ENCODE results near the gene CCDC134.
"Not testable (repeated sequence)": the region's sequence is repeated elsewhere in the genome, so short reads cannot be mapped to it uniquely, and the experiment has no call there.

CCDC134 gene

GRCh38 chr22:41846268-41846987 is 45.9 kb downstream of the CCDC134 start:
- H3K4me3 Mint-ChIP-seq, result no peak overlapping the region
- H3K36me3 Mint-ChIP-seq (ENCODE audit: insufficient read depth), result no peaks in the 10 kb centered on the region
- ATAC-seq (replicated peaks), result no peak
- no peaks in the 10 kb centered on the region for H3K27me3 Mint-ChIP-seq
- H3K4me1 Mint-ChIP-seq (ENCODE audit: low read depth in 2 of 2), result peaks cover 29 to 37% of the 10 kb centered on the region in 2 donors
- no peaks in the 10 kb centered on the region for H3K9me3 Mint-ChIP-seq
- H3K27ac Mint-ChIP-seq, result peak overlapping the region; percentile 8 to 9
- no peak for DNase-seq

- no peak overlapping the region for H3K27ac Mint-ChIP-seq
- peaks cover 3% of the 10 kb centered on the region for H3K36me3 Mint-ChIP-seq (ENCODE audit: insufficient read depth)
- peaks cover 28 to 35% of the 10 kb centered on the region in 2 donors for H3K4me1 Mint-ChIP-seq (ENCODE audit: low read depth in 2 of 2)
- no peaks in the 10 kb centered on the region for H3K9me3 Mint-ChIP-seq
- DNase-seq, result no peak
- ATAC-seq (replicated peaks), result no peak
- no peak overlapping the region for H3K4me3 Mint-ChIP-seq
- no peaks in the 10 kb centered on the region for H3K27me3 Mint-ChIP-seq
Measured at GRCh38 chr22:41847300-41847699, 46.8 kb downstream of the CCDC134 start.

GRCh38 chr22:41848468-41848867 is 48.0 kb downstream of the CCDC134 start:
- peaks cover 31 to 36% of the 10 kb centered on the region in 2 donors for H3K4me1 Mint-ChIP-seq (ENCODE audit: low read depth in 2 of 2)
- H3K4me3 Mint-ChIP-seq, result no peak overlapping the region
- H3K27ac Mint-ChIP-seq, result peak overlapping the region; percentile 68 to 82
- no peaks in the 10 kb centered on the region for H3K27me3 Mint-ChIP-seq
- H3K9me3 Mint-ChIP-seq, result no peaks in the 10 kb centered on the region
- DNase-seq (no peak), ATAC-seq (replicated peaks) (peak; percentile 66)
- peaks cover 3% of the 10 kb centered on the region for H3K36me3 Mint-ChIP-seq (ENCODE audit: insufficient read depth)

- H3K4me3 Mint-ChIP-seq, result peak overlapping the region in 1 of 2 donors; percentile 26
- H3K27me3 Mint-ChIP-seq, result no peaks in the 10 kb centered on the region
- H3K9me3 Mint-ChIP-seq, result no peaks in the 10 kb centered on the region
- peaks cover 18% of the 10 kb centered on the region for H3K36me3 Mint-ChIP-seq (ENCODE audit: insufficient read depth)
- ATAC-seq (replicated peaks) (no peak), DNase-seq (no peak)
- peaks cover 34 to 43% of the 10 kb centered on the region in 2 donors for H3K4me1 Mint-ChIP-seq (ENCODE audit: low read depth in 2 of 2)
- H3K27ac Mint-ChIP-seq, result peak overlapping the region; percentile 62 to 89
Measured at GRCh38 chr22:41856469-41856868, 56.0 kb downstream of the CCDC134 start.

- H3K27ac Mint-ChIP-seq, result peak overlapping the region; percentile 62 to 89
- H3K9me3 Mint-ChIP-seq, result no peaks in the 10 kb centered on the region
- ATAC-seq (replicated peaks), result peak; percentile 79
- H3K4me3 Mint-ChIP-seq, result peak overlapping the region; percentile 3 to 26
- DNase-seq, result peak; percentile 70 to 75 (median 72)
- H3K27me3 Mint-ChIP-seq, result no peaks in the 10 kb centered on the region
- H3K4me1 Mint-ChIP-seq (ENCODE audit: low read depth in 2 of 2), result peaks cover 38 to 47% of the 10 kb centered on the region in 2 donors
- peaks cover 15% of the 10 kb centered on the region for H3K36me3 Mint-ChIP-seq (ENCODE audit: insufficient read depth)
Measured at GRCh38 chr22:41857155-41857859, 56.8 kb downstream of the CCDC134 start.

GRCh38 chr22:41857860-41858199 is 57.4 kb downstream of the CCDC134 start:
- H3K4me3 Mint-ChIP-seq, result peak overlapping the region; percentile 3 to 21
- H3K9me3 Mint-ChIP-seq, result no peaks in the 10 kb centered on the region
- ATAC-seq (replicated peaks) (no peak), DNase-seq (no peak)
- H3K36me3 Mint-ChIP-seq (ENCODE audit: insufficient read depth), result peaks cover 15% of the 10 kb centered on the region
- H3K27me3 Mint-ChIP-seq, result no peaks in the 10 kb centered on the region
- peak overlapping the region; percentile 62 to 89 for H3K27ac Mint-ChIP-seq
- H3K4me1 Mint-ChIP-seq (ENCODE audit: low read depth in 2 of 2), result peaks cover 42 to 52% of the 10 kb centered on the region in 2 donors

GRCh38 chr22:41862160-41862529 is 61.7 kb downstream of the CCDC134 start:
- peaks cover 29% of the 10 kb centered on the region for H3K36me3 Mint-ChIP-seq (ENCODE audit: insufficient read depth)
- H3K4me3 Mint-ChIP-seq, result peak overlapping the region; percentile 59 to 60
- H3K4me1 Mint-ChIP-seq (ENCODE audit: low read depth in 2 of 2), result peaks cover 42 to 54% of the 10 kb centered on the region in 2 donors
- H3K27ac Mint-ChIP-seq, result peak overlapping the region; percentile 90 to 93
- no peaks in the 10 kb centered on the region for H3K9me3 Mint-ChIP-seq
- ATAC-seq (replicated peaks), result peak; percentile 46
- no peaks in the 10 kb centered on the region for H3K27me3 Mint-ChIP-seq
- peak in 1 of 3 experiments; percentile 9 for DNase-seq

- Mint-ChIP-seq H3K27ac (peak overlapping the region; percentile 90 to 93), H3K9me3 (no peaks in the 10 kb centered on the region), H3K4me1 (ENCODE audit: low read depth in 2 of 2) (peaks cover 37 to 50% of the 10 kb centered on the region in 2 donors), H3K36me3 (ENCODE audit: insufficient read depth) (peaks cover 34% of the 10 kb centered on the region), H3K4me3 (peak overlapping the region; percentile 59 to 60), H3K27me3 (no peaks in the 10 kb centered on the region)
- ATAC-seq (replicated peaks) (peak; percentile 43), DNase-seq (no peak)
Measured at GRCh38 chr22:41862530-41863266, 62.2 kb downstream of the CCDC134 start.

GRCh38 chr22:41863472-41863871 is 63.0 kb downstream of the CCDC134 start:
- H3K9me3 Mint-ChIP-seq, result no peaks in the 10 kb centered on the region
- H3K27ac Mint-ChIP-seq, result peak overlapping the region; percentile 90 to 93
- no peaks in the 10 kb centered on the region for H3K27me3 Mint-ChIP-seq

GRCh38 chr22:41868556-41868955 is 68.1 kb downstream of the CCDC134 start:
- H3K36me3 Mint-ChIP-seq (ENCODE audit: insufficient read depth), result peaks cover 64% of the 10 kb centered on the region
- DNase-seq (no peak), ATAC-seq (replicated peaks) (no peak)
- H3K9me3 Mint-ChIP-seq, result no peaks in the 10 kb centered on the region
- H3K4me1 Mint-ChIP-seq (ENCODE audit: low read depth in 2 of 2), result peaks cover 9 to 16% of the 10 kb centered on the region in 2 donors
- H3K27ac Mint-ChIP-seq, result no peak overlapping the region
- no peak overlapping the region for H3K4me3 Mint-ChIP-seq
- H3K27me3 Mint-ChIP-seq, result no peaks in the 10 kb centered on the region

More at GRCh38 chr22:41863472-41863871, 63.0 kb downstream of the CCDC134 start:
- Mint-ChIP-seq H3K4me1 (ENCODE audit: low read depth in 2 of 2) (peaks cover 32 to 43% of the 10 kb centered on the region in 2 donors), H3K36me3 (ENCODE audit: insufficient read depth) (peaks cover 37% of the 10 kb centered on the region), H3K4me3 (peak overlapping the region; percentile 59 to 60)
- ATAC-seq (replicated peaks) (no peak), DNase-seq (no peak)

GRCh38 chr22:41870081-41870480 is 69.6 kb downstream of the CCDC134 start:
- not testable (repeated sequence) for H3K4me3 Mint-ChIP-seq; H3K9me3 Mint-ChIP-seq; ATAC-seq (replicated peaks); H3K27me3 Mint-ChIP-seq; DNase-seq
- peaks cover 9 to 17% of the 10 kb centered on the region in 2 donors for H3K4me1 Mint-ChIP-seq (ENCODE audit: low read depth in 2 of 2)
- peaks cover 68% of the 10 kb centered on the region for H3K36me3 Mint-ChIP-seq (ENCODE audit: insufficient read depth)
- H3K27ac Mint-ChIP-seq, result peak overlapping the region in 1 of 2 donors; percentile 23

GRCh38 chr22:41870786-41871185 is 70.3 kb downstream of the CCDC134 start:
- H3K27me3 Mint-ChIP-seq, result no peaks in the 10 kb centered on the region
- DNase-seq (no peak), ATAC-seq (replicated peaks) (no peak)
- peaks cover 7 to 17% of the 10 kb centered on the region in 2 donors for H3K4me1 Mint-ChIP-seq (ENCODE audit: low read depth in 2 of 2)
- H3K4me3 Mint-ChIP-seq, result no peak overlapping the region
- H3K36me3 Mint-ChIP-seq (ENCODE audit: insufficient read depth), result peaks cover 72% of the 10 kb centered on the region
- H3K27ac Mint-ChIP-seq, result no peak overlapping the region
- H3K9me3 Mint-ChIP-seq, result no peaks in the 10 kb centered on the region

GRCh38 chr22:41873391-41873790 is 72.9 kb downstream of the CCDC134 start:
- Mint-ChIP-seq H3K36me3 (ENCODE audit: insufficient read depth) (peaks cover 76% of the 10 kb centered on the region), H3K4me3 (peak overlapping the region in 1 of 2 donors; percentile 12), H3K27me3 (no peaks in the 10 kb centered on the region), H3K27ac (peak overlapping the region; percentile 72 to 75), H3K4me1 (ENCODE audit: low read depth in 2 of 2) (peaks cover 6 to 7% of the 10 kb centered on the region in 2 donors), H3K9me3 (no peaks in the 10 kb centered on the region)
- ATAC-seq (replicated peaks) (peak; percentile 92), DNase-seq (no peak)
